Uterus (tissue), 2 donors: ENCODE data around the gene ANKDD1B.

Experiments
- POLR2A ChIP-seq, 2 donors: fragments of 450-650 bp; IDR thresholded peaks; one replicate each; pipeline ENCODE4 v1.6.1; 2016; ENCODE audit warnings: antibody characterized with exemption in 2 of 2, mild to moderate bottlenecking in 1 of 2, moderate library complexity in 1 of 2
- TF ChIP-seq, protein P1 (sequence below), 4 experiments: fragments of 200-600 bp in 2 of 4; fragments of 450-650 bp in 2 of 4; sonication (generic) in 2 of 4; IDR thresholded peaks; one replicate each; pipeline ENCODE4 v1.5.1; 2016 to 2019; ENCODE audit warnings: antibody characterized with exemption in 4 of 4, mild to moderate bottlenecking in 2 of 4, moderate library complexity in 1 of 4

GRCh38 chr5:75660678-75661465 lies 49.6 kb downstream of the ANKDD1B start:
- no peak for TF ChIP-seq POLR2A (IDR thresholded peaks at IDR 0.05)
- TF ChIP-seq, protein P1, sequence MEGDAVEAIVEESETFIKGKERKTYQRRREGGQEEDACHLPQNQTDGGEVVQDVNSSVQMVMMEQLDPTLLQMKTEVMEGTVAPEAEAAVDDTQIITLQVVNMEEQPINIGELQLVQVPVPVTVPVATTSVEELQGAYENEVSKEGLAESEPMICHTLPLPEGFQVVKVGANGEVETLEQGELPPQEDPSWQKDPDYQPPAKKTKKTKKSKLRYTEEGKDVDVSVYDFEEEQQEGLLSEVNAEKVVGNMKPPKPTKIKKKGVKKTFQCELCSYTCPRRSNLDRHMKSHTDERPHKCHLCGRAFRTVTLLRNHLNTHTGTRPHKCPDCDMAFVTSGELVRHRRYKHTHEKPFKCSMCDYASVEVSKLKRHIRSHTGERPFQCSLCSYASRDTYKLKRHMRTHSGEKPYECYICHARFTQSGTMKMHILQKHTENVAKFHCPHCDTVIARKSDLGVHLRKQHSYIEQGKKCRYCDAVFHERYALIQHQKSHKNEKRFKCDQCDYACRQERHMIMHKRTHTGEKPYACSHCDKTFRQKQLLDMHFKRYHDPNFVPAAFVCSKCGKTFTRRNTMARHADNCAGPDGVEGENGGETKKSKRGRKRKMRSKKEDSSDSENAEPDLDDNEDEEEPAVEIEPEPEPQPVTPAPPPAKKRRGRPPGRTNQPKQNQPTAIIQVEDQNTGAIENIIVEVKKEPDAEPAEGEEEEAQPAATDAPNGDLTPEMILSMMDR (IDR thresholded peaks at IDR 0.05), result no peak
